ENCODE measurements around the gene STAT5B. TPM values are rescaled to one million over a fixed set of nuclear protein-coding genes. Genes with fewer than 3 reads are reported as not detected.

Gene STAT5B
- total and polyA plus RNA-seq, 9 of the 15 experiments (the other 6 are each of a cell fraction or from before 2014, with no cell fraction given), result 20.8 to 176 (median 92.4) TPM

GRCh38 chr17:42247734-42248133, 28.5 kb downstream of the STAT5B start:
- Histone ChIP-seq H3K27ac (ENCODE audit: extremely low read depth, low read depth, low read length) (no peak overlapping the region), H3K27me3 (ENCODE audit: control insufficient read depth in 2 of 2, insufficient read depth in 2 of 2, low read length in 2 of 2) (no peaks in the 10 kb centered on the region), H2AFZ (ENCODE audit: low read depth, low read length) (no peak overlapping the region), H3K4me2 (ENCODE audit: insufficient read depth, low read length) (no peak overlapping the region), H4K20me1 (replicated peaks; ENCODE audit: control insufficient read depth, insufficient read depth, low read length) (no peaks in the 10 kb centered on the region; the same call in 1 of the 2 replicates), H3K79me2 (ENCODE audit: control insufficient read depth, insufficient read depth, low read length) (peaks cover 91% of the 10 kb centered on the region), H3K4me3 (no peak overlapping the region), H3K36me3 (ENCODE audit: control insufficient read depth, insufficient read depth, low read length) (peaks cover 30% of the 10 kb centered on the region; the same call in 2 of the 3 replicates), H3K9me3 (replicated peaks; ENCODE audit: control insufficient read depth, insufficient read depth, low read depth, low read length) (no peaks in the 10 kb centered on the region), H3K4me1 (replicated peaks in 1 of 2; ENCODE audit: control insufficient read depth in 2 of 2, insufficient read depth in 2 of 2, low read length in 2 of 2) (peaks cover 4 to 21% of the 10 kb centered on the region in 2 experiments; a peak in 3 of 5 replicates), H3K9ac (ENCODE audit: insufficient read depth in 1 of 2, low read depth in 2 of 2, low read length in 2 of 2) (no peak overlapping the region), H3K9me1 (ENCODE audit: control insufficient read depth, insufficient read depth, low read length) (no peaks in the 10 kb centered on the region)
- 90% methylated on average over 5 of the region's 5 CpGs for WGBS (ENCODE audit: insufficient coverage, low coverage, missing lambda C conversion rate)
- in situ Hi-C loops (cut with MboI) (no loop called here), intact Hi-C loops (cut with micrococcal nuclease) (no loop called here)
- ChIA-PET CTCF (ENCODE audit: low intra/inter-chr PET ratio) (no interaction called here), POLR2A (interaction anchor here (0.6 to 2.2 kb wide), 2 partner anchors 19 to 63 kb away, joined by 3 to 8 read pairs; no protein-coding TSS in a partner anchor)
- TF ChIP-seq RBM25 (IDR thresholded peaks at IDR 0.05; ENCODE audit: low read depth, low read length, severe bottlenecking) (peak; percentile 30), CEBPB (tag; IDR thresholded peaks at IDR 0.05) (peak; percentile 72), BCOR (IDR thresholded peaks at IDR 0.05) (peak; percentile 73), HDAC2 (IDR thresholded peaks at IDR 0.05) (0 out of 2 replicates have a peak, but pooled peaks have one; percentile 33), ZFP36 (IDR thresholded peaks at IDR 0.05; ENCODE audit: low read depth, low read length, partially characterized antibody) (no peak), PHF20 (IDR thresholded peaks at IDR 0.05; ENCODE audit: partially characterized antibody) (no peak), TCF7 (IDR thresholded peaks at IDR 0.05; ENCODE audit: borderline replicate concordance) (no peak), TRIM24 (IDR thresholded peaks at IDR 0.05) (peak in 1 of 2 experiments; percentile 58; a peak in 2 of 4 replicates), KLF13 (tag; IDR thresholded peaks at IDR 0.05; ENCODE audit: borderline replicate concordance, low read depth) (no peak), ZNF717 (CRISPR knock-in tag; IDR thresholded peaks at IDR 0.05) (no peak), CBX1 (IDR thresholded peaks at IDR 0.05; ENCODE audit: low read depth) (peak; percentile 44; the same call in 1 of the 2 replicates), CEBPG (CRISPR knock-in tag; IDR thresholded peaks at IDR 0.05) (peak; percentile 20; the same call in 1 of the 2 replicates), CEBPG (tag; conservative IDR thresholded peaks at IDR 0.05 in 1 of 2, IDR thresholded peaks at IDR 0.05 in 1 of 2) (no peak), ZC3H8 (IDR thresholded peaks at IDR 0.05) (no peak)
- no peak for FAIRE-seq
- no peak for ATAC-seq
- BruUV-seq (replicated peaks), result no TSS peak
- DNase-seq (ENCODE audit: extremely low read depth in 1 of 4, low spot score in 3 of 4), result no peak

Measured in K562 (cell line).